ENCODE results near the gene TUBB4B.

DNA sequence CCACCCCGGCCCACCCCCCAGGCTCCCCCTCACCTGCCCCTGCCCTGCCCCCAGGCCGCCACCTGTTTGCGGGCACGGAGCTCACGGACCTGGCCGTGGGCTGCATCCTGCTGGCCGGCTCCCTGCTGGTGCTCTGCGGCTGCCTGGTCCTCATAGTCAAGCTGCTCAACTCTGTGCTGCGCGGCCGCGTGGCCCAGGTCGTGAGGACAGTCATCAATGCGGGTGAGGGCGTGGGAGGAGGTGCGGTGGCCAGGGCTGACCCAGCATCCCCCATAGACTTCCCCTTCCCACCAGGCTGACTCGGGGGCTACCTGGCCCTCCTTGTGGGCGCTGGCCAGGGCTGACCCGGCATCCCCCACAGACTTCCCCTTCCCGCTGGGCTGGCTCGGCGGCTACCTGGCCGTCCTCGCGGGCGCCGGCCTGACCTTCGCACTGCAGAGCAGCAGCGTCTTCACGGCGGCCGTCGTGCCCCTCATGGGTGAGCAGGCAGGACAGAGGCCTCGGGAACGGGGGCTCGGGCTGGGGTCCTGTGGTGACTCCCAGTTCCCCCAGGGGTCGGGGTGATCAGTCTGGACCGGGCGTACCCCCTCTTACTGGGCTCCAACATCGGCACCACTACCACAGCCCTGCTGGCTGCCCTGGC, 6.9 kb upstream of the TUBB4B start:
- no peak for TF ChIP-seq CBX2 (IDR thresholded peaks at IDR 0.05; ENCODE audit: borderline replicate concordance, low read depth)
- TF ChIP-seq RARB (CRISPR knock-in tag; IDR thresholded peaks at IDR 0.05): no peak
- TF ChIP-seq, protein P1, sequence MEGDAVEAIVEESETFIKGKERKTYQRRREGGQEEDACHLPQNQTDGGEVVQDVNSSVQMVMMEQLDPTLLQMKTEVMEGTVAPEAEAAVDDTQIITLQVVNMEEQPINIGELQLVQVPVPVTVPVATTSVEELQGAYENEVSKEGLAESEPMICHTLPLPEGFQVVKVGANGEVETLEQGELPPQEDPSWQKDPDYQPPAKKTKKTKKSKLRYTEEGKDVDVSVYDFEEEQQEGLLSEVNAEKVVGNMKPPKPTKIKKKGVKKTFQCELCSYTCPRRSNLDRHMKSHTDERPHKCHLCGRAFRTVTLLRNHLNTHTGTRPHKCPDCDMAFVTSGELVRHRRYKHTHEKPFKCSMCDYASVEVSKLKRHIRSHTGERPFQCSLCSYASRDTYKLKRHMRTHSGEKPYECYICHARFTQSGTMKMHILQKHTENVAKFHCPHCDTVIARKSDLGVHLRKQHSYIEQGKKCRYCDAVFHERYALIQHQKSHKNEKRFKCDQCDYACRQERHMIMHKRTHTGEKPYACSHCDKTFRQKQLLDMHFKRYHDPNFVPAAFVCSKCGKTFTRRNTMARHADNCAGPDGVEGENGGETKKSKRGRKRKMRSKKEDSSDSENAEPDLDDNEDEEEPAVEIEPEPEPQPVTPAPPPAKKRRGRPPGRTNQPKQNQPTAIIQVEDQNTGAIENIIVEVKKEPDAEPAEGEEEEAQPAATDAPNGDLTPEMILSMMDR (IDR thresholded peaks at IDR 0.05): no peak
- no peak for TF ChIP-seq POLR2A (IDR thresholded peaks at IDR 0.05; ENCODE audit: low read length)
- no peak for TF ChIP-seq ZFP36 (IDR thresholded peaks at IDR 0.05; ENCODE audit: borderline replicate concordance, partially characterized antibody)
- TF ChIP-seq FOSL2 (IDR thresholded peaks at IDR 0.05): no peak
- TF ChIP-seq FOSL2 (CRISPR knock-in tag; IDR thresholded peaks at IDR 0.05): no peak
- no peak for TF ChIP-seq MAFK (IDR thresholded peaks at IDR 0.05; ENCODE audit: partially characterized antibody)

Data from A549 (cell line).